Superior temporal gyrus (tissue), 1 donor: ENCODE data around the gene PPM1K.

Experiments
- DNase-seq: peaks from one replicate; pipeline ENCODE4 v3.0.0-alpha.2; 2016; ENCODE audit errors: extremely low spot score

The PPM1K gene

DNA sequence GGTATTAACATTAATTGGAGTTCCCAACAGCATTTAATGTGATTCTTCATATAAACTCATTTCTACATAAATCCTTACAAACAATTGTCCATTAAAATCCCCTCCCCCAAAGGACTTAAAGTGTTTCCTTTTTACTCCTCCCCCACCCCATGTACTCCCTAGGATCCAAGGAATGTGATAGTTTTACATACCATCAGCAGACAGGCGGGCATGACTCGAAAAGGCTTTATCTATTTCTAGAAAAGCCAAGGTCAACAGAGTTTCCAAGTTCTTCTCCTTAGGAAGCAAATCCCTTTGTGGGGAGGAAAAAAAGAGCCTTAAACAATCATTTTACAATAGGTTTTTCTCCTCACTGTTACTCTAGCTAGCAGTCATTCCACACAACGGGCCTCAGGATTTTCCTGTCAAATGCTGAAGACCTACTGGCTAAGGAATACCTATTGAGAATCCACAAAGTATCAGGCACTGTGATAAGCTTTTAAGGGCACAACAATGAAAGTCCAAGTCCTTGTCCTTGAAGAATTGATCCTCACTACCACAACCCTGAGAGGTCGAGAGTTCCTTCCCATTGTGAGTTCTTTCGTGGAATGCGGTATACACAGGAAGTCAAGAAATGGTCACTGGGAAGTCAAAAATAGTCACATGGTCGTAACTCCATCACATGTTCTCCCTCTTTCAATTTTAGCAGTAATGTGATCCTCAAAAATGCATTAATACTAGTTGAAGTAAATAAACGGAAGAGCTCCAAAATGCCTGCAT lies 7.2 kb downstream of the PPM1K start:
- no peak for DNase-seq

DNA sequence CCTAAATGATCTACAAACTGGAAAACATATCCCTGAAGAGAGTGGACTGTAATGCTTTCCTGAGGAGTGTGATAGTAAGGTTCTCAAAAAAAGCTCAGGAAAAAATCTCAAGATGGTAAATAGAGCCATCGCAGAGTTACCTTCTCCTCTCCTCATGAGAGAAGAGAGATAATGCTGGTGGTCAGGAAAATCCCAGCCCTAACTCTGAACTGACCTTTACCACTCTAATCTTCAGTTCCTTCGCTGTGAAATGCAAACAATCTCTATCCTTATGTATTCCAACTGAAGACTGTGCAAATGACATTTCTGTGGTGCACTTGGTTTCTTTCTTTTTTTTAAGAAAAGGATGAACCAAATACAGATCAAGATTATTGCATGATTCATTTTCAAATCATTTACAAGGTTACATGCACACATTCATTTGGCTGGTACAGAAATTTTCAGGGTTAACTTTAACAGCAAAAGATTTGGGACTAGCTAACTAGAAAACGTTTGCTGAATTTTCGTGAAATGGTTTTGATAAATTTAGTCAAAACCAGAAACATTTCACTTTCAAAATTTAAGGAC lies 8.3 kb downstream of the PPM1K start:
- no peak for DNase-seq

DNA sequence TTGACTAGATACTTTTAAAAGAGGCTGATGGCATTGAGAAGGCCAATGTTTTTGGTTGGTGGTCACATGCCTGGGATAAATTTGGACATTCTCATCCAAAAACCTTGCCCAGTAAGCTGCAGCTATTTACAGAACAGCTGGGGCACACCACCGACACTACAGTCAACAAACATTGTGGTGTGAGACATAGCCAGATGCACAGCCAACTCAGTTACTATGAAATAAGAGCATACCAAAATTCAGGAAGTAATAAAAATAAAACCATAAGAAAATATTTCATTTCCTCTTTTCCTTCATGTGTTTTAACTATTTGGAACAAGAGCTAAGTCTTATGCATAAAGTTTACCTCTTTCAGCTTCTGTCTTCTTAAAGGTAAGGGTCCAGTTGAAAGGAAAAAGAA lies 8.8 kb downstream of the PPM1K start:
- DNase-seq, result no peak

DNA sequence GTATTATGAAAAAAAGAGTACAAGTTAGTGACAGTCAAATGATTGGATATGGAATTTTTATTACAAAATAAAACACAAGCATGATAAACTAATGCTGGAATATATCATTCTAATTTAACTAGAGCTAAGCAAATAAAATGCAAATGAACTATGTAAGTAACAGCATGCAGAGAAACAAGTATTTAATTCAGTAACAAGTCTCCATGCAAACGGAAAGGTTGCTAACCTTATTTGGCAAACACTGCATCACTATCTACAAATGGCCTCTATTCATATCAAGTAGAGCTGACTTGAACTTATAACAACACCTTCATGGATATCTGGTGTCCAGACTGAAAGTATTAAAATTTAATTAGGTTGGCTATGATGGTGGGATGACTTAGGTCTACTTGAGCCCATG lies 15.4 kb downstream of the PPM1K start:
- DNase-seq, result no peak

DNA sequence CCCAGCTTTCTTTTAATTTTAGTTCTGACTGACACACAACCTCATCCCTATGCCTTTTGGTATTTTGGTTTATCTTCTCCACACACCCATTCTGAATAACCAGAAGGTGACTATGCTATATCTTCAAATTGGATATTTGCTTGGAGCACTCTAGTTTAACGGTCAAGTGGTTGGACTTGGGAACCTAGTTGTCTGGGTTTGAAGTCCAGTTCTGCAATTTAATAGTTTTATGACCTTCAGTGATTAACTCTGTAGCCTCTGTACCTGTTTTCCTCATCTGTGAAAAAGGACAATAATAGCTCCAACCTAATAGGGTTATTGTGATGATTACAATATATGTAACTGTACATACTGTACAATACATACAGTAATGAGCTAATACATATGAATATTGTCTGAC lies 20.0 kb downstream of the PPM1K start:
- DNase-seq, result no peak

DNA sequence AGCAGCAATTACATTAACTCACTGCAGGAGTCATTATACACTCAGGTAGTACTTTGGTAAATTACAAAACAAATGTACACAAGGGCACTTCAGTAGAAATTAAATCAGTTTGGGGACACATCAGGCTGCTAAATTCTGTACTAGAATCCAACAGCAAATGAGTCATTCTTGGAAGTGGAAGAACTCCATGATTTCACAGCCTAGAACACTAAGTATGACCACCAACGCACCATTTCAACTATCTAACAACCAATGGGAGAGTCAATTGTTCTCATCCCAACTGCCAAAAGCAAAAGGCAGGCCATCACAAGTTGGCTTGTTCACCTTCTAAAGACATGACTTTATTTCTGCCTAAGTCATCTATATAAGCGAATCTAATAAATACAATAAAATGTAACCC lies 26.6 kb downstream of the PPM1K start:
- peak; percentile 53 for DNase-seq

DNA sequence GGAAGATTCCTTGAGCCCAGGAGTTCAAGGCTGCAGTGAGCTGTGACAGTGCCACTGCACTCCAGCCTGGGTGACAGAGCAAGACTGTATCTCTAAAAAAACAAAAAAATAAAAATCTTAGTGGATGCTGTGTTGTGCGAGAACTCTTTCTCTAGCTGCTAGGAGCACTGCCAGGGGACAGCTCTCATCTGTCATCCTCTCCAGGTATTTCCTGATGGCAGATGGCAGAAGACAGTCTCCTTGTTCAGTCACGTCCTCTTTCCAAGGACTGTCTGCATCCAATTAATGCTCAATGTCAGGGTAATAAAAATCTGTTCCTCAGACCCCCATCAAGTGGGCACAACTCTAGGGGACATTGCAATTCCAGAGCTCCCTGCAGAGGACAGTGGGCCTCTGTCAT lies 29.2 kb downstream of the PPM1K start:
- DNase-seq, result no peak

DNA sequence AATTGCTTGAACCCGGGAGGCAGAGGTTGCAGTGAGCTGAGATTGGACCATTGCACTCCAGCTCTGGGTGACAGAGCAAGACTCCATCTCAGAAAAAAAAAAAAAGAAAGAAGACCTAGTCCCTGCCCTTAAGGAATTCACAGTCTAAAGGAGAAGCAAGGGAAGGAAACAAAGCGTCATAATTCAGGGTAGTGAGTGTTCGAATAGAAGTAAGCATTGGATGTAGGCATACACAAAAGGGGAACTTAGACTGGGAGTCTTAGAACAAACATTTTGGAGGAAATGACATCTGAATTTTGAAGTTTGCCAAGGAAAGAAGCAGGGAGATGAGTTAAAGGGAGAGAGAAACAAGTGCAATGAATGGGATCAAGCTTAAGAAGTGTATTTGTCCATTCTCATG lies 32.4 kb downstream of the PPM1K start:
- no peak for DNase-seq

DNA sequence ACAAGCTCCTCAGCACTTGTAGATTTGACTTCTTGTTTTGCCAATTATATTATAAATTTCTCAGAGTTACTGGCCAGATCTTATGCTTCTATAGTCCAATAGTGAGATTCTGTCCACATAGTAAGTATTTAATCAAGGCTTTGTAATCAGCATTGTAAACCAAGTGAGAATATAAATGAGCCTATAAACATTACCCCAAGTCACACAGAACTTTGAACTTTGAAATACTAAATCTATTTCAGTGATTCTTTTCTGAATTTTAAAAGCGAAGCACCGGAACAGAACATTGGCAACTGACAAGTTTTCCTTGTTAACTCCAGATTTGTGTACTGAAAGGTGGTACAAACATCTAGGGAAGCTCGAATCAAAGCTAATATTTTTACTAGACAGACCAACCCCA lies 37.2 kb downstream of the PPM1K start:
- no peak for DNase-seq

DNA sequence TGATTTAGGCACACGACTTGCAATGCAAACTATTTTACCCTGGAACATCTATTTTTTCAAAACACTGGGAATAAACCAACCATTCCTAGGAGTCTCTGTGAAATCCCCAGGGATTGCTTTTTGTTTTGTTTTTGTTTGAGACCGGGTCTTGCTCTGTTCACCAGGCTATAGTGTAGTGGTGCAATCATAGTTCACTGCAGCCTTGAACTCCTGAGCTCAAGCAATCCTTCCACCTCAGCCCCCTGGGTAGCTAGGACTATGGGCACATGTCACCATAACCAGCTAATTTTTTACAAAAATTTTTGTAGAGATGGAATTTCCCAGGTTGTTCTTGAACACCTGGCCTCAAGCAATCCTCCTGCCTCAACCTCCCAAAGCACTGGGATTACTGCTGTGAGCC lies 37.8 kb downstream of the PPM1K start:
- DNase-seq, result no peak

DNA sequence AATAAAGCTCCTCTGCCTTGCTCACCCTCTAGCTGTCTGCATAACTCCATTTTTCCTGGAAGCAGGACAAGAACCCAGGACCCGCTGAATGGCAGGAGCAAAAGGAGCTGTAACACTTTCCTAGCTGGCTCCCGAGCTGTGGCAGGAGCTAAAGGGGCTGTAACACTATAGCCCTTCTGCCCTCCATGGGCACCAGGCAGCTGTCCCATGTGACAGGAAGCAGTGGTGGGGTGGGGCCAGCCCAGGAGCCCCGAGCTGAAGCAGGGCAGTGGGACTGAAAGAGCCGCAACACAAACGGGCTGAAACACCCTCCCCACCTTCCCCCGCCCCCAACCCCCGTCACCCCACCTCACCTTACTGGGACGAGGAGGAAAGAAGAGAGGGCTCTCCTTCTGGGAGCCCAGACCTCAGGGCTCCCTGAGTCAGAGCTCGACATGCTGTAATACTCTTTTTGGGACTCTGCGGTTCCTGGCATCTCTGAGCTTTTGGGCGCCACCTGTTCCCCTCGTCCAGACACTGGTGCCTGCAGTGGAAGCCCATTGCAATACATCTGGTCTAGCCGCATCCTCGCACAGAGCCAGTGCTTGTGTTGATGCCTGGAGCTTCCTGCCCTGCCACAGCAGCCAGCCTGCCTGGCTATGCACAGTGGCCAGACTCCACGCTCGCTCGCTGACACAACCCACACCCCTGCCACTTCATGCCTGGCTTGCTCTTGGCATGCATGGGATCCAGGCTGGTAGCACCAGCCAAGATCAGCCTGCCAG lies 39.4 kb downstream of the PPM1K start:
- no peak for DNase-seq

DNA sequence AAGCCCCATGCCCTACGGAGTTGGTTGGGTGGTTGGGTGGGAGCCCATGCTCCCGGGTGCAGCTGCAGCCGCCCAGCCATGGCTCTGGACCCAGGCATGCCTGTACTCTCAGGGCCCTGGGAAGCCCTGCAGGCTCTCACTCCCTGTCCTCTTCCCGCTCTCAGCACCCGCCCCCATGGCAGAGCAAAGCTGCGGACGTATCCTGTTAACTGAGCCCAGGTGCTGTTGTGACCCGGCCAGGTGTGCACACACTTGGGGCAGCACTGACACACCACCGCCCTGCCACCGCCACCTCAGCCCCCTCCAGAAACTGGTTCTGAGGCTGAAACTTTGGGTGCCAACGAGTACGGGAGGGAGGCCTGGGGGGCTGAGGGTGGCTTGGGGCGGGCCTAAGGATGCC lies 40.3 kb downstream of the PPM1K start:
- DNase-seq, result no peak

DNA sequence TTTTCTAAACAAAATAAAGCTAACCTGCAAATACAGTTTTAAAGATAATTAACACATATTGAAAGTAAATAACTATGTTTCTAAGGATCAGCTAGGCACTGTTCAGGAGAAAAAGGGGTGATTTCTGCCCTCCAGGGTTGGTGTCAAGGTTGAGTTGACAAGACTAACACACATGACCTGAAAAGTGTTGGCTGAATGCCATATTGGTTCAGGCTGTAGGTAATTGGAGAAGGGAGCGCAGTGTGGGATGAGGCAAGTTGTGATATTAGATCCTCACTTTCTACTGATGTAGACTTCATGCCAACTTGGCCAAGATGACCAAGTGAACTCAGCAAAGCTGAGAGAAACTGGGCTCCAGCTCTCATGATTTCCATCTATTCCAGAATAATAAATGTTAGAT lies 42.2 kb downstream of the PPM1K start:
- DNase-seq, result no peak

DNA sequence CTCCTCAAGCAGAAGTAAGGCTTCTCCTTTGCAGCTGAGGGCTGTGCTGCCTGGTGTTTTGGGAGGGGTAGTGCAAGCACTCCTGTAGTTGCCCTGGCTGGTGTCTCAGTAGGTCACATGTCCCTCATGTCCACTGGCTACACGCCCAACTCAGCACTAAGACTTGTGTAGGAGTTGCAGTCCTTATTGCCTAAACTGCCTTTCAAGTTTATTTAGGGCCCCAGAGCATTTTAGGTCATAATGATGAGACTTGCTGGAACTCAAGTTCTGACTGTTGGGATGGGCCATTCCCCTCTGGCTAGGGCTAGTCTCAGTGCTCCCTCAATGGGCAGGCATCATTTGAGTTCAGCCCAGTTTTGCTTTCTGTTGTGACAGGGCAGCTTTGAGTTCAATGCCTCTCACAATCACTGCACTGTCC lies 44.1 kb downstream of the PPM1K start:
- no peak for DNase-seq

DNA sequence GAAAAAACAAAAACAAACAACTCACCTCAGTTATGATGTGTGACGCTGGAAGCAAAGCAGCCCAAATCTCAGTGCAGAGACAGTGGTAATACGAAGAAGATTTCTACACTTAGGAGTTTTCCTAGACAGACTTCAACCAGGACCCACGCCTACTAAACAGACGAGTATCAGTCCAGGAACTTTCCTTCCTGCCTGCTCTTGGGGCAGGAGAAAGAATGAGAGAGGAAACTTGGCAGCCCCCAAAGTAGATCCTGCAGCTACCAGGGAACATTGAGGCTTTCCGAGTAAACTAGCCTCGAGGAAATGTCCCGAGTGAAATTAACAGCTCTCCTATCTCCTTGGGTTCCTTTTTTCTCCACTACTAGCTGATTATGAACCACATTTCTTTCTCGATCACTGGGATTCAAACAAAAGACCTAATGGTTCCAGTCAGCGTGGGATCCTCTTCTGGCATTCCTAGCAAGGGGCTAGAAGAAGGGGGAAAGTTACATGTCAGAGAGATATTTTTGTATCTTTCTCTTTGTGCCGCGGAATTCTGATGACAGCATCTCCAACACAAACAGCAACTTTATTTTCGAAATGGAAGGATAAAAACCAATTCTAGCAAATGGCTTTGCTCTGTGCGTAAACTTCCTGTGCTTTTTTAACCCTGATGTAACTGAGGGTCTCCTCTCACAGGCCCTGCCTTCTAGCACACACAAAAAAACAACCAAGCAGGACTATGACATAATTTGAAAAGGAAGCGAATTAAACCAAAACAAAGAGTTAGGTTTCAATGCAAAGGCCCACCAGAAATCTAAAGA lies 53.2 kb downstream of the PPM1K start:
- peak; percentile 45 for DNase-seq

DNA sequence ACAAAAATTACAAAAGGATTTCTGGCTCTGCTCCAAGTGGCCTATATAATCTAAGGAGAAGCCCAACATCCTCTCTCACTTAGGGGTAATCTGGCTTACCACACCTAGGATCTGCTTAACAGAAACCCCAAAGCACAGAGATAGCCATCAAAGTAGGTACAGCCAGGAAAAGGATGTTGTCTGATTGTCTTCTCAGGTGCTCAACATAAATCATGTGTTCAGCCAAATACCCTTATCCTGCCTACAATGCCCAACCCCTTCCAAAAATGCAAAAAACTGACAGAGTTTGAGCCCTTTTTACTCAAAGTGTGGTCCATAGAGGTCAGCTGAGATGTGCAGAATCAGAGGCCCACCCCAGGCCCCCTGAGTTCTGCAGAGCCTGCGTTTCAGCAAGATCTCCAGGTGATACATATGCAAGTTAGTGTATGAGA lies 53.9 kb downstream of the PPM1K start:
- DNase-seq, result no peak

DNA sequence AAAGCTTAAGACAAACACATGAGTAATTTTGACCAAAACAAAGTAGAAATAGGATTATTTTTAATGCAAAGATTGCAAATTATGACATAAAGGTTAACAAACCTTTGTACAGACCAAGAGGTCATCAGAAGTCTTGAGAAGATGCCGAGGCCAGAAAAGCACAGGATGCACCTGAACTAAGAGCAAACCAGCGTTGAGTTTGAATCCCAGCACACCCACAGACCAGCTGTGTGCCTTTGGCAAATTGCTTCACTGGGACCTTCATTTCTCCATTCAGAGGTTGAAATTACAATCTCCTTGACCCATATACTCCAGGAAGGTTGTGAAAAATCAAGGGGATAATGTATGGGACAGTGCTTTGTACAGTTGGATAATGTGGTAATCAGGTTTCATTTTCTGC lies 56.6 kb downstream of the PPM1K start:
- no peak for DNase-seq

DNA sequence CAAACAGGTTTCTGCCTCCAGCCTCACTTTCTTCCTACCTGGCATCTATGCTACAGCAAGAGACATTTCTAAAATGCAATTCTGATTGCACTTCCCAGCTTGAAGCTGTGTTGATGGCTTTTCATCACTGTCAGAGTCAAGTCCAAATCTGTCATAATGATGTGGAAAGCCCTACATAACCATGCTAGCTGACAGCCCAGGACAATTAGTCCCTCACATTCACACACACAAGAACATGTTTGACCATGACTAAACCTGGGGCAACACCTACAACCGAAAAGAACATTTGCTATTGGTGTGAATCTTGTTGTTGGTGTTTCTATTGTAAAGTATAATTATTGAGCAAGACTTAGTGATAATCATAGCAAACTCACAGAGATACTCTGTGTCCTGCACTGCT lies 58.2 kb downstream of the PPM1K start:
- no peak for DNase-seq

DNA sequence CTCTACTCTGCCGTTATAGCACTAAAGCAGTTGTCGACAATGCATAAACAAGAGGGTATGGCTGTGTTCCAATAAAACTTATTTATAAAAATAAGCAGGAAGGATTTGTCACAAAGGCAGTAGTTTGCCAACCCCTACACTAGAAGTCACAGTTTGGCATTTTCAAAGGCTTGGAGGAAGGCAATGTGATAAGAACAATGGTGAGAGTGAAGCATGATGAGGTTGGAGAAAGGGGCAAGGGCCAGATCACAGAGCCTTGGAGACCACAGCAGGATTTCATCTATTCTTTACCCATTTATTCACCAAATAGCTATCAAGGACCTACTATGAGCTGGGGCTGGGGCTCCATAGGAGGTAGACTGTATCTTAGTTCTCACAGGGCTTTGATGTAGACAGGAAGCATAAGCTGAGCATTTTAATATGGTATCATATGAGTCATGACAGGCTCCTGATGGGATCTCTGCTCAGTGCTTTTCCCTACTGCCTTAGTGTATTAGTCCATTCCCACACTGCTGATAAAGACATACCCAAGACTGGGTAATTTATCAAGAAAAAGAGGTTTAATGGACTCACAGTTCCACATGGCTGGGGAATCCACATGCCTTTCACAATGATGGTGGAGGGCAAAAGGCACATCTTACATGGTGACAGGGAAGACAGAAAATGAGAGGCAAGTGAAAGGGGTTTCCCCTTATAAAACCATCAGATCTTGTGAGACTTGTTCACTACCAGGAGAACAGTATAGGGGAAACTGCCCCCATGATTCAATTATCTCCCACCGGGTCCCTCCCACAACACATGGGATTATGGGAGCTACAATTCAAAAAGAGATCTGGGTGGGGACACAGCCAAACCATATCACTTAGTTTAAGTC lies 58.9 kb downstream of the PPM1K start:
- no peak for DNase-seq

DNA sequence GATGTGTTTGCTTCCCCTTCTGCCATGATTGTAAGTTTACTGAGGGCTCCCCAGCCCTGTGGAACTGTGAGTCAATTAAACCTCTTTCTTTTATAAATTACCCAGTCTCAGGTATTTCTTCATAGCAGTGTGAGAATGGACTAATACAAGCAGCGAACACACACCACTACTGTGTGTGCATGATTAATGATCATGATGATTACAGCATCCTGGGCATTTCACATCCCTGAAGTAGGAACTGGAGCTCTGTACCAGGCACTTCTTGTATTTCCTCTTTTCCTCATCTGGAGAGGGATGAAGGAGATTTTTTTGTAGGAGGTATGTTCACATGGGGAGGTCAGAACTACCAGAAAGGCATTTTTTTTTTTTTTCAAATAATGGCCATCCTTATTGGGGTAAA lies 60.8 kb downstream of the PPM1K start:
- no peak for DNase-seq

DNA sequence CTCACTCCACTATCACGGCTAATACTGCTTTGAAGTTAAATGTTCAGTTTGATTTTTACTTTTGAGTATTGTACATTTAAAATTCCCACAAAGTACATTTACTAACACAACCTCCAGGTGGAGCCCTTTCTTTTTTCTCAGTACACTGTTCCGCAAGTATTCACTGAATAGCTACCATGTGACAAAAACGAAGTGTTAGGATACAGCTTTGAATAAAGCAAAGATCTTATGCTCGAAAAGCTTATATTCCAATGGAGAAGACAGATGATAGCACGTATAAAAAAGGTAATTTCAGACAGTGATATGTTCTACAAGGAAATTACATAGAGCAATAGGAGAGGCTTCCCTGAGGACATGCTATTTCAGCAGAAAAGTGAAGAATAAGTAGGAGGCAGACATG lies 65.3 kb downstream of the PPM1K start:
- peak; percentile 89 for DNase-seq
